Activated B cell treated with CpG ODN at 0.5 μM for 24 hours (primary cell): ENCODE data around the gene RXFP1. TPM values are rescaled to one million over a fixed set of nuclear protein-coding genes. Genes with fewer than 3 reads are reported as not detected.

Experiments
- ATAC-seq: fragments of 200-7000 bp; cut with Tn5 transposase; one replicate; pipeline ENCODE4 v1.10.0; 2021; ENCODE audit warnings: low read depth, mild to moderate bottlenecking, moderate library complexity
- CTCF ChIA-PET: fragments of 350-600 bp; sonication (Branson Sonifier 250); formaldehyde crosslinking; loops from one replicate; lab custom pipeline; 2021; ENCODE audit warnings: antibody characterized with exemption; lab: Charles Lee
- POLR2A ChIA-PET: fragments of 350-600 bp; sonication (Branson Sonifier 250); formaldehyde crosslinking; loops from one replicate; lab custom pipeline; 2021; ENCODE audit warnings: antibody characterized with exemption; lab: Charles Lee
- DNase-seq: peaks from one replicate; pipeline ENCODE4 v3.0.0; 2022
- H3K27ac Mint-ChIP-seq: one replicate; pipeline ENCODE4 v1.8.0; 2020; ENCODE audit warnings: mixed read lengths
- H3K27me3 Mint-ChIP-seq: one replicate; pipeline ENCODE4 v1.8.0; 2021; ENCODE audit warnings: mixed read lengths
- H3K36me3 Mint-ChIP-seq: one replicate; pipeline ENCODE4 v1.8.0; 2021; ENCODE audit warnings: low read depth, mixed read lengths
- H3K4me1 Mint-ChIP-seq: one replicate; pipeline ENCODE4 v1.8.0; 2021; ENCODE audit warnings: mixed read lengths
- H3K4me3 Mint-ChIP-seq: one replicate; pipeline ENCODE4 v1.8.0; 2020; ENCODE audit warnings: mild to moderate bottlenecking, mixed read lengths
- H3K9me3 Mint-ChIP-seq: one replicate; pipeline ENCODE4 v1.8.0; 2020; ENCODE audit warnings: mixed read lengths
- intact Hi-C: fragments of 100-400 bp; cut with micrococcal nuclease; formaldehyde crosslinking; loops from one replicate; pipeline ENCODE4 v1.15.1; 2024
- total RNA-seq: library from RNA; stranded (reverse); gene quantifications from 2 replicates; pipeline ENCODE4 v1.2.3, GENCODE V29; 2022
- TF ChIP-seq, protein P1 (sequence below): fragments of 200-600 bp; IDR thresholded peaks from one replicate; pipeline ENCODE4 v1.8.0; 2022; ENCODE audit warnings: antibody characterized with exemption, mild to moderate bottlenecking

RXFP1 gene
- total RNA-seq, 1 donor from 2014 or later = not detected

DNA sequence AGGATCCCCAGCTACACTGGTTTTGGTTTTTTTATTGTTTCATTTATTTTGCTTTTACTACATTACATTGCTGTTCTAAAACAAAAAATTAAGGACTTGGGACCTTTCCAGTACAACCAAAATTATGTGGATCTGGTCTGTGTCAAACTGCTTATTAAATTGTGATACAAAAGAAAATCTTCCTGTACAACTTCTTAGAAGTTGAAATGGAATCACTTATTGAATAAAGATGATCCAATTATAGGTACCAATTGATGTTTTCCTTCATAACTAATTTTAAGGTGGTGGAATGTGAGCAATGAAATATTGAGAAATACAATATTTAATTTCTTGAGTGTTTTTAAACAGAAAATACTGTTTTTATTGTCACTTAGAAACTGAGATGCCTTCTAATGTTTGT, 82.7 kb downstream of the RXFP1 start:
- POLR2A ChIA-PET = no interaction called here
- ATAC-seq (no peak), DNase-seq (no peak)
- H3K27ac Mint-ChIP-seq = no peak overlapping the region
- TF ChIP-seq, protein P1, sequence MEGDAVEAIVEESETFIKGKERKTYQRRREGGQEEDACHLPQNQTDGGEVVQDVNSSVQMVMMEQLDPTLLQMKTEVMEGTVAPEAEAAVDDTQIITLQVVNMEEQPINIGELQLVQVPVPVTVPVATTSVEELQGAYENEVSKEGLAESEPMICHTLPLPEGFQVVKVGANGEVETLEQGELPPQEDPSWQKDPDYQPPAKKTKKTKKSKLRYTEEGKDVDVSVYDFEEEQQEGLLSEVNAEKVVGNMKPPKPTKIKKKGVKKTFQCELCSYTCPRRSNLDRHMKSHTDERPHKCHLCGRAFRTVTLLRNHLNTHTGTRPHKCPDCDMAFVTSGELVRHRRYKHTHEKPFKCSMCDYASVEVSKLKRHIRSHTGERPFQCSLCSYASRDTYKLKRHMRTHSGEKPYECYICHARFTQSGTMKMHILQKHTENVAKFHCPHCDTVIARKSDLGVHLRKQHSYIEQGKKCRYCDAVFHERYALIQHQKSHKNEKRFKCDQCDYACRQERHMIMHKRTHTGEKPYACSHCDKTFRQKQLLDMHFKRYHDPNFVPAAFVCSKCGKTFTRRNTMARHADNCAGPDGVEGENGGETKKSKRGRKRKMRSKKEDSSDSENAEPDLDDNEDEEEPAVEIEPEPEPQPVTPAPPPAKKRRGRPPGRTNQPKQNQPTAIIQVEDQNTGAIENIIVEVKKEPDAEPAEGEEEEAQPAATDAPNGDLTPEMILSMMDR = no peak
- intact Hi-C loops = no loop called here
- no peaks in the 10 kb centered on the region for H3K4me1 Mint-ChIP-seq
- no peaks in the 10 kb centered on the region for H3K36me3 Mint-ChIP-seq
- CTCF ChIA-PET = no interaction called here
- H3K27me3 Mint-ChIP-seq = no peaks in the 10 kb centered on the region
- H3K4me3 Mint-ChIP-seq = no peak overlapping the region
- no peaks in the 10 kb centered on the region for H3K9me3 Mint-ChIP-seq

DNA sequence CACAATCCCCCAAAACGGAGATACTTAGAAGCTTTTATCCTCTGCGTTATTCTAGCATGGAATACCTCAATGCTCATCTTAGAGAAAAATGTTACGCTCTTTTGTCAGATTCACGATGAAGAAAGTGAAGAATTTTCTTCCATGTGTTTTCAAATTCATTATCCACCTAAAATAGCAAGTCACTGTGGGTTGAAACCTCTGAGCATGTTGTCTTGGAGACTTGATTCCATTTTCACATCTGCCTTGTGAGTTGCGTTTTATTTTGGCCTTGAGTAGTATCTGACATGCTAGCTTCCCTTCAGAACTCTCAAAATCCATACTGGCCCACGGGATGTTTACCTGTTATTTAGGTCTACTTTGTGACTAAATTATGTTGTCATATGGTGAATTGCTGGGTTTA, 83.7 kb downstream of the RXFP1 start:
- no peaks in the 10 kb centered on the region for H3K4me1 Mint-ChIP-seq
- intact Hi-C loops = no loop called here
- no peaks in the 10 kb centered on the region for H3K36me3 Mint-ChIP-seq
- DNase-seq (no peak), ATAC-seq (no peak)
- no peaks in the 10 kb centered on the region for H3K9me3 Mint-ChIP-seq
- ChIA-PET CTCF (no interaction called here), POLR2A (no interaction called here)
- TF ChIP-seq, protein P1 = no peak
- no peaks in the 10 kb centered on the region for H3K27me3 Mint-ChIP-seq
- H3K4me3 Mint-ChIP-seq = no peak overlapping the region
- no peak overlapping the region for H3K27ac Mint-ChIP-seq

DNA sequence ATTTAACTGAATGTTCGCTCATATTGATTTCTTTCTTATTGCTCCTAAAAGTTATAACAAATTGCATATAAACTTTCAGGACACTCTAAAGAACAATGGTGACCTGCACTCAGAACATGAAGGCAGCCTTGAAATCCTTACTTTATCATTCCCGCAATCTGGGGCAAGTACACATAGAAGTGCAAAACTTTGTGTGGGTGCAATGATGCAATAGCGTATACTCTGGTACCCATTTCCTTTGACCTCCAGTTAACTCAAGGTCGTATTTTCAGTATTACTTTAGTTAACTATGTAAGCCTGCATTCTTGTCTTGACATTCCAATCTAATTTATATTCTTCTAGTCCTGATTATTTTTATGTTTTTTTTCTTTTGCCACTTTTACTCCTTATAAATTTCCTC, 85.3 kb downstream of the RXFP1 start:
- DNase-seq = no peak

DNA sequence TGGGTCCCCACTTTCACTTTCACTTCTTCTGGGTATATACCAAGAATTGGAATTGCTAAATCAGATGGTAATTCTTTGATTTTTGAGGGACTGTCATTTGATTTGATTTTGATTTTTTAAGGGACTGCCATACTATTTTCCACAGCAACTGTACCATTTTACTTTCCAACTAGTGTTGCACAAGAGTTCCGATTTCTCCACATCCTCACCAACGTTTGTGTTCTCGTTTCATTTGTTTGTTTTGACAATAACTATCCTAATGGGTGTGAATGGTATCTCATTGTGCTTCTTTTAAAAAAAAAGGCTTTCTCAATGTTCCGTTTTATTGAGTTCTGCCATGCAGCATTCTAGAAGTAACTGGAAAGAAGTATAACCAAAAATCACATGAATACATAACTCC, 87.4 kb downstream of the RXFP1 start:
- intact Hi-C loops = no loop called here
- Mint-ChIP-seq H3K9me3 (no peaks in the 10 kb centered on the region), H3K27me3 (no peaks in the 10 kb centered on the region), H3K36me3 (no peaks in the 10 kb centered on the region), H3K4me1 (peaks cover 12% of the 10 kb centered on the region), H3K27ac (no peak overlapping the region), H3K4me3 (no peak overlapping the region)
- TF ChIP-seq, protein P1 = no peak
- POLR2A ChIA-PET = no interaction called here
- ATAC-seq = no peak
- CTCF ChIA-PET = no interaction called here
- DNase-seq = no peak

More for the DNA sequence above, 85.3 kb downstream of the RXFP1 start:
- Mint-ChIP-seq H3K4me3 (no peak overlapping the region), H3K9me3 (no peaks in the 10 kb centered on the region), H3K4me1 (peaks cover 12% of the 10 kb centered on the region), H3K27ac (no peak overlapping the region), H3K27me3 (no peaks in the 10 kb centered on the region), H3K36me3 (no peaks in the 10 kb centered on the region)
- ChIA-PET POLR2A (no interaction called here), CTCF (no interaction called here)
- TF ChIP-seq, protein P1 = no peak
- intact Hi-C loops = no loop called here
- no peak for ATAC-seq

DNA sequence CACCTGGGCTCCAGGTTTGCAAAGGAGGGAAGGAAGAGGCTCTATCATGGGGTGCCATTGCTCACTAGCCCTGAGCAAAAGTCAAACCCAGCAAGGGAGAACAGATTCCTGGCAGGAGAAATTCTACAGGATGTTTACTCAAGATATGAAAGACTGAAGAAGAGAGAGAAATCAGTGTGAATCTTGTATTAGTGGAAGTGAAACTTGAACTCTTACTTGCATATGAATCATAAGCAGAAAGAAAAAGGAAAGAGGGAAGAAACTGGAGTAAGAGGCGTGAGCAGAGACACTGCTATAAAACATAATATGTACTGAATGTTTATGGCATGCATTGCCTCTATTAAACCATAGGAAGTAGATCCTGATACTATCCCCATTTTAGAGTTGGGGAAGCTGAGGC, 89.1 kb downstream of the RXFP1 start:
- DNase-seq (no peak), ATAC-seq (no peak)
- intact Hi-C loops = no loop called here
- TF ChIP-seq, protein P1 = no peak
- H3K27ac Mint-ChIP-seq = no peak overlapping the region
- no peak overlapping the region for H3K4me3 Mint-ChIP-seq
- no peaks in the 10 kb centered on the region for H3K36me3 Mint-ChIP-seq
- POLR2A ChIA-PET = no interaction called here
- CTCF ChIA-PET = no interaction called here
- H3K4me1 Mint-ChIP-seq = peaks cover 12% of the 10 kb centered on the region
- no peaks in the 10 kb centered on the region for H3K27me3 Mint-ChIP-seq
- H3K9me3 Mint-ChIP-seq = no peaks in the 10 kb centered on the region
